Neural crest cell (in vitro differentiated cells): ENCODE measurements around the gene SPANXA1. TPM values are rescaled to one million over a fixed set of nuclear protein-coding genes. Genes with fewer than 3 reads are reported as not detected.
"Not testable (repeated sequence)": the region's sequence is repeated elsewhere in the genome, so short reads cannot be mapped to it uniquely, and the experiment has no call there.

Source experiments
- DNase-seq: peaks from one replicate; pipeline ENCODE4 v3.0.0; 2021; ENCODE audit warnings: low read depth, mixed read lengths, low spot score
- H3K27ac Mint-ChIP-seq: one replicate; pipeline ENCODE4 v1.8.0; 2021; ENCODE audit warnings: mild to moderate bottlenecking, mixed read lengths; ENCODE audit not compliant: unreplicated experiment
- H3K27me3 Mint-ChIP-seq: 2 replicates; pipeline ENCODE4 v1.8.0; 2021; ENCODE audit warnings: low read depth, mild to moderate bottlenecking, mixed read lengths
- H3K36me3 Mint-ChIP-seq: 2 replicates; pipeline ENCODE4 v1.8.0; 2021; ENCODE audit warnings: low read depth, mild to moderate bottlenecking, mixed read lengths
- H3K4me1 Mint-ChIP-seq: 2 replicates; pipeline ENCODE4 v1.8.0; 2021; ENCODE audit warnings: mixed read lengths
- H3K4me3 Mint-ChIP-seq: one replicate; pipeline ENCODE4 v1.8.0; 2021; ENCODE audit warnings: mild to moderate bottlenecking, mixed read lengths
- H3K9me3 Mint-ChIP-seq: 2 replicates; pipeline ENCODE4 v1.8.0; 2021; ENCODE audit warnings: mixed read lengths
- CTCF ChIP-seq: fragments of 200-600 bp; sonication (generic); conservative IDR thresholded peaks from 2 replicates; pipeline ENCODE4 v1.5.0; 2021; ENCODE audit warnings: antibody characterized with exemption, mild to moderate bottlenecking
- long read RNA-seq: library from polyadenylated mRNA; unstranded; transcript quantifications from one replicate; pipeline ENCODE4 v2.0.0, GENCODE V29; 2020
- total RNA-seq: library from RNA; stranded (reverse); gene quantifications from 2 replicates; pipeline ENCODE4 v1.2.1, GENCODE V29; 2021

SPANXA1 gene
- total RNA-seq: not detected in 2 replicates
- long read RNA-seq: 0 reads

- H3K36me3 Mint-ChIP-seq, H3K9me3 Mint-ChIP-seq, DNase-seq, H3K27me3 Mint-ChIP-seq, H3K4me3 Mint-ChIP-seq, H3K27ac Mint-ChIP-seq, H3K4me1 Mint-ChIP-seq: not testable (repeated sequence)
Observed at GRCh38 chrX:141584638-141585037, at the start of gene SPANXA1. Gene SPANXA1, minus strand, starts transcription at chrX:141584738. Its CDS starts 60 bp downstream, at chrX:141584678.

DNA sequence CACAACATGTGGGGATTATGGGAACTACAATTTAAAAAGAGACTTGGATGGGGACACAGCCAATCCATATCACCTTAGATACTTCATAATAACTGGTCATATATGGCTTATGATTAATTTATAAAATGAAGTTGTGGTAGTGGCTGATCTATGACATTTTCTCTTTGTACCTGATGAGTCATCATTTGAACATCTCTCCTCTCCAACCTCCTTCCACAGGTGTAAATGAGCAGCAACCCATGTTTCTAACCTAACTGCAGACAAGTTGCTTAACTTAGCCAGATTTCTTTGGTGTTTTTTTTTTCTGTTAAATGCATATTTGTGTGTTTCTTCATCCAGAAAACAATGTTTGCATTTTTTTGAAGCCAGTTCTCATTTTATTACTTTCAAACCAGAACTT lies 47.6 kb upstream of the SPANXA1 start:
- H3K36me3 Mint-ChIP-seq: peaks cover 2% of the 10 kb centered on the region
- no peaks in the 10 kb centered on the region for H3K27me3 Mint-ChIP-seq
- H3K27ac Mint-ChIP-seq: no peak overlapping the region
- H3K4me3 Mint-ChIP-seq: no peak overlapping the region
- TF ChIP-seq CTCF: no peak
- no peaks in the 10 kb centered on the region for H3K4me1 Mint-ChIP-seq
- no peak for DNase-seq
- peaks cover 21% of the 10 kb centered on the region for H3K9me3 Mint-ChIP-seq

- H3K36me3 Mint-ChIP-seq: no peaks in the 10 kb centered on the region
- DNase-seq: no peak
- H3K9me3 Mint-ChIP-seq: peaks cover 10% of the 10 kb centered on the region
- H3K4me1 Mint-ChIP-seq: peaks cover 8% of the 10 kb centered on the region
- no peak for TF ChIP-seq CTCF
- peaks cover 8% of the 10 kb centered on the region for H3K27me3 Mint-ChIP-seq
- no peak overlapping the region for H3K4me3 Mint-ChIP-seq
- H3K27ac Mint-ChIP-seq: no peak overlapping the region
Observed at GRCh38 chrX:141619336-141619735, 34.8 kb upstream of the SPANXA1 start.

- Mint-ChIP-seq H3K27ac (no peak overlapping the region), H3K27me3 (peaks cover 4% of the 10 kb centered on the region), H3K36me3 (no peaks in the 10 kb centered on the region), H3K9me3 (peaks cover 9% of the 10 kb centered on the region), H3K4me1 (no peaks in the 10 kb centered on the region), H3K4me3 (no peak overlapping the region)
- DNase-seq: no peak
- no peak for TF ChIP-seq CTCF
Observed at GRCh38 chrX:141609111-141609510, 24.6 kb upstream of the SPANXA1 start.

DNA sequence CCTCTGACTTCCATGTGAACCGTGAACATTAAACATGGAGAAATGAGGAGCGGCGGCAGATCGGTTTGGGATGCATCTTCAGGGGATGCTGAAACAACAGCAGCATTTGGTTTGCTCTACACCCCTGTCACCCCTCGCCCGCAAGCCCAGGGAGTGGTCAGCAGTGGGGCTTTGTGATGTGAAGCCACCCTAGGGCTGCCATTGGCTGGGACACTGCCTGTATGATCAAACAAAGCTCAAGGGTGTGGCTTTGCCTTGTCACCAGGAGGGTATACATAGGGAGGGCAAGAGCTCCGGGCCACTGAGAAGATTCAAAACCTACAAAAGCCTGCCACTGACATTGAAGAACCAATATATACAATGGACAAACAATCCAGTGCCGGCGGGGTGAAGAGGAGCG lies 4.9 kb upstream of the SPANXA1 start, which contains the start of gene SPANXA2:
Gene SPANXA2 (plus strand): TSS at position 301 of the 400 bp plus-strand sequence. CDS start 60 bp downstream, at position 361.
- H3K4me1 Mint-ChIP-seq, H3K9me3 Mint-ChIP-seq, H3K27me3 Mint-ChIP-seq, H3K4me3 Mint-ChIP-seq, H3K36me3 Mint-ChIP-seq, DNase-seq, H3K27ac Mint-ChIP-seq: not testable (repeated sequence)

DNA sequence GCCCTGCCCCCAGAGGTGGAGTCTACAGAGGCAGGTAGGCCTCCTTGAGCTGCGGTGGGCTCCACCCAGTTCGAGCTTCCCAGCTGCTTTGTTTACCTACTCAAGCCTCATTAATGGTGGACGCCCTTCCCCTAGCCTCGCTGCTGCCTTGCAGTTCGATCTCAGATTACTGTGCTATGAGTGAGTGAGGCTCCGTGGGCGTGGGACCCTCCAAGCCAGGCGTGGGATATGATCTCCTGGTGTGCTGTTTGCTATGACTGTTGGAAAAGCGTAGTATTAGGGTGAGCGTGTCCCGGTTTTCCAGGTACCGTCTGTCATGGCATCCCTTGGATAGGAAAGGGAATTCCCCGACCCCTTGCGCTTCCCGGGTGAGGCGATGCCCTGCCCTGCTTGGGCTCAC lies 42.0 kb downstream of the SPANXA1 start:
- not testable (repeated sequence) for H3K4me3 Mint-ChIP-seq, H3K36me3 Mint-ChIP-seq, H3K4me1 Mint-ChIP-seq, DNase-seq, H3K27ac Mint-ChIP-seq, H3K9me3 Mint-ChIP-seq, H3K27me3 Mint-ChIP-seq

Other genes starting within 250 kb of the SPANXA1 start
- not detected in 2 replicates for gene SPANXA2, start 5.0 kb upstream of the SPANXA1 start, total RNA-seq
- gene SPANXD, start 114.0 kb upstream of the SPANXA1 start, total RNA-seq: not detected in 2 replicates